HG03520 (cell line): ENCODE measurements around the gene UPK3A.
"Not testable (repeated sequence)": the region's sequence is repeated elsewhere in the genome, so short reads cannot be mapped to it uniquely, and the experiment has no call there.

Source experiments
- ATAC-seq: cut with Tn5 transposase; IDR thresholded peaks from one replicate; pipeline ENCODE4 v1.9.1; 2021; ENCODE audit warnings: mild to moderate bottlenecking, moderate library complexity; ENCODE audit not compliant: unreplicated experiment

Gene UPK3A

DNA sequence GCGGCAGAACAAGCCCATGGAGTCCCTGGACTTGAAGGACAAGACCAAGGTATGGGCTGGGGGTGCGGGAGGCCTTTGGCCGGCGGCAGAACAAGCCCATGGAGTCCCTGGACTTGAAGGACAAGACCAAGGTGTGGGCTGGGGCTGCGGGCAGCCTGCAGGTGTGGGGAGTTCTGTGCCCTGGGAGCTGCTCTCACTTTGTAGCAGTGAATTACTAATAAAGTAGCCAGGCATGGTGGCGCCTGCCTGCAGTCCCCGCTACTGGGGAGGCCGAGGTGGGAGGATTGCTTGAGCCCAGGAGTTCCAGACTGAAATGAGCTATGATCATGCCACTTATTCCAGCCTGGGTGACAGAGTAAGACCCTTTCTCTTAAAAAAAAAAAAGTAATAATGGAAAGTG, 43.5 kb downstream of the UPK3A start:
- ATAC-seq, result not testable (repeated sequence)

DNA sequence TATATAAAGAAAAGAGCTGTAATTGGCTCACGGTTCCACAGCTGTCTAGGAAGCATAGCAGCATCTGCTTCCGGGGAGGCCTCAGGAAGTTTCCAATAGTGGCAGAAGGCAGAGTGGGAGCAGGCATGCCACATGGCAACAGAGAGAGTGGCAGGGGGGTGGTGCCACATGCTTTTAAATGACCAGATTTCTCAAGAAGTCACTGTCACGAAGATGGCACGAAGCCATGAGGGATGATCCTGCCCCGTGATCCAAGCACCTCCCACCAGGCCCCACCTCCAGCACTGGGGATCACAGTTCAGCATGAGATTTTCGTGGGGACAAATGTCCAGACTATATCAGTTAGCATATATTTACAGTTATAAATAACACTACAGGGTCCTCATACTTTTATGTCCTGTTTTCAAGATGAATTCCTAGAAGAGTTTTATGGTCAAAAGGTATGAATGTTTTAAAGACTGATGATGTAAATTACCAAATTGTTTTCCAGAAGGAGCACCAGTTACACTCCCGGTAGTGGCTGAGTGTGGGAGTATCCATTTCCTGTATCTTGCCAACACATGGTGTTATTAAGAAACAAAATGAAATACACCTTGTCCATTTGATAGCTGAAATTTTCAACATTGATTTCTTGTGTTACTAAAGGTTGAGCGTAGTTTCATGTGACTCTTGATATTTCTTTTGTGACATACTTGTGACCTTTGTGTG, 44.2 kb downstream of the UPK3A start:
- ATAC-seq, result no peak

DNA sequence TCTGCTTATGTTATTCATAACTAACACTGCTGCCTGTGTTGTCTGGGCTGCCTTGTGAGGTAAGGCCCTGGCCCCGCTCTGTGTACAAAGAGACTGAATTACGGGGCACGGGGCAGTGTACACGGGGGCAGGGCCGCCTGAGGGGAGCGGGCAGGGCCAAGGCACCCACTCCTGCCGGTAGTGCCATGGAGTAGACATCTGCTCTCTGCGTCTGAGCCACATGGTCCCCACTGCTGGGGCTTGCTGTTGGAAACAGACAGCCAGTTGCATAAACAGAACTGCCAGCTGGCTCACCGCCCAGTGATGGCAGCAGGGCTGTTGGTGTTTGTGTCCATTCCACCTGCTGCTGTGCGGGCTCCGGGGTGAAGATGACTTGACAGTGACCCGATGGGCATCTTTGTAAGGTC, 44.8 kb downstream of the UPK3A start:
- no peak for ATAC-seq

DNA sequence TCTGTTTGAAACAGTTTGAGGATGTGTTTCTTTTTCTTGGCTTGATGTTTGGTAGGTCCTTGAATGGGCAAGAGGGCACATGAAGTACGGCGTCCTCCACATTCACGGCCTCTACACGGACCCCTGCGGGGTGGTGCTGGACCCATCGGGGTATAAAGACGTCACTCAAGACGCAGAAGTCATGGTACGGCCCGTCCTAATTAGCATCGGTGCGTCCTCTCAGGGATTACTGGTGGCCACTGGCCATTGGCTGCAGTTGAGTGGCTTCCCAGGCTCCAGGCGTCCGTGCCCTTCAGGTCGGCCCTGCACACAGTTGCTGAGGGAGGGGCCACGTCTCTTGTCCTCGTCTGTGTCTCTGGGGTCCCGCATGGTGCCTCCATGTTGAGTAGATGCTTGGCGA, 45.8 kb downstream of the UPK3A start:
- ATAC-seq, result no peak

DNA sequence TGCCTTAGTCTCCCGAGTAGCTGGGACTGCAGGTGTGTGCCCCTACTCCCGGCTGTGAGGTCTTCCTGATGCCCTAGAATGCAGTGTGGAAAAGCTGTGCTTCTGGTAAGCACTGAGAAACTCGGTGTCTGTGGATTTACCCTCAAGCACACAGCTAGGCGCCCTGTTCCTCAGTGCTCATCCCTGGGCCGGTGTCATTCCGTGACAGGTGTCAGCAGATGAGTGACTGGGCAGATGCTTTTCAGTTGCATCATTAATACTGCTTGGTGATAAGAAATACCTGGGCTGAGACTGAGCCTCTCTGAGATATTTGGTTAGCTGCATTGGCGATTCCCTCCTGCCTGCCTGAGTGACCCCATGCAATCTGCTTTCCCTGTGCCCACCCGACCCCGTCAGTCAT, 46.7 kb downstream of the UPK3A start:
- no peak for ATAC-seq

DNA sequence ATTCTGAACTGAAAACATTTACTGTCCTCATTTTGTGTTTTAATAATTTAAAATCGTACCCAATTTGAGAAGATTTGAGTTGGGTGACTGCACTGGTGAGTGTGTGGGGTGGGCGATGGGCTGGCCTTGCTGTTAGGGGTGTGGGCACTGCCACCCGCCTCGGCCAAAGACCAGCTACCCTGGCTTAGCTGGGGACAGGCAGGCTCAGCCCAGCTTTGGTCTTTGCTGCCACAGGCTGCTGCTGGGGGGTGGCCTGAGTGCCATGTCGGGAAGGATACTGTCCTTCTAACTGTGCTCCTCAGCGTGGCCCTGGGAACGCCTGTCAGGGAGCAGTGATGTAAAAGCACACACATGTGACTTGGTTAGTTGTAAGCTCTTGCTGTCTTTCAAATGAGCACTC, 47.3 kb downstream of the UPK3A start:
- no peak for ATAC-seq

DNA sequence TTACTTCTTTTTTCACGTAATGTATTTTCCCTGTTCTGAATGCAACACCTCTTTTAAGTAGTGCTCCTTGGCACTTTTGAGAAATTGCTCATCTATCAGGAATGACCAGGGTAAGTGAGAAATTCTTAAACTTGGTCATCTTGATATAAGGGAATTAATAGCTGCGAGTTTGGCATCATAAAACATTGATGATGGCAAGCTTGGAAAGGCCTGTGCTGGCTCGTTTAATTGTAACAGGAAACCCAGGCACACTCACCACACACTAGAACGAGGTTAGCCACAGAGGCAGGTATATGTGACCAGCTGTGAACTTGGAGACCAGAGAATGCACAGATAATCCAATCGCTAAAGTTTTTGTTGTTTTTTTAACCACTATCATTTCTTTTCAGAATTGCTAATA, 49.3 kb downstream of the UPK3A start:
- ATAC-seq, result no peak

DNA sequence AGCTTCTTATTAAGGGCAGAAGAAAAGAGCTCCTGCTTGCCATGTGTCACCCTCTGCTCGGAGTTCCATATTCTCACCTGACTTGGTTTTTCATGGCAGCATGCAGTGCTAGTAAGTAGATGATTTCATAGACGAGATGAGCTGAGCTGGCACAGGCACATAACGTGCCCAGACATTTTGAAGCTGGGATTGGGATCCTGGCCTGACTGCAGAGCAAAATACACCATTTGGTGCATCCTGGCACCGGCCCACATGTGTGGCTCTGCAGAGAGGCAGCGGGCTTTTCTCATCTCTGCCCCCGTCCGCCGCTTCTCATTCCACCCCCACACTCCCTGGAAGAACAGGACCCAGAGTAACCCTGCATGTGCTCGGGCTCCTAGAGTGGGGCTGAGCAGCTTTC, 49.8 kb downstream of the UPK3A start:
- no peak for ATAC-seq

DNA sequence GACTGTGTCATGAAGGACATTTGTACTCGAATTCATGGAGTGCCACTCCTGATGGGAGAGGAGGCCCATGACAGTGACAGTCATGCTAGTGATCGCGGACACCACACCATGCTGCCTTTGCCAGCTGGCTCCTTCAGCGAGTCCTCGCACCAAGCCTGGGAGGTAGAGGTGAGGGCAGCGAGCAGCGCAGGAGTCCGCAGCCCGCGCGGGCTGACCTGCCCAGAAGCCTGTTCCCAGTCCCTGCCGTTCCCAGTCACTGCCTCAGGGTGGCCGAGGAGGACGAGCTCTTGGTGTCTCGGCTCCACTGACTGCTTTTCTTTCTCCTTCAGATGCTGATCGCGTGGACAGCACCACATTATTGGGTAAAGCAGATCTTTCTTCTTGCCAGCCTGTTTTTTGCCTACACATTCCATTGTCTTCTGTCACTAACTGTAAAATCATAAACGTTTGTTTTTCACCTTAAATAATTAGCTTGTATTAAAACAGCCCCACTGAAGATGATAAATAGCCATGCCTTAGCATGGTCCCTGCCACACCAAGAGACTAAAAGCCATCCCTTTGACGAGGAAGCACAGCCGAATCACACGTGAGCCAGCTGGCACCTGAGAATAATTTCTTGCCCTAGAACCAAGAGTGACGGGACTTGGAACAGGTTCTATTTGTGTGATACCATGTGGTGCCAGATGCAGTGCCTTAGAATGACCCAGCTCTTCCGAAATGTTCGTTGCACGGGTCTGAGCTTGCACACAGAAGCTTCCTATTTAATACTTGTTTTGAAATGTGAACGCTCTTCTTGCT, 50.5 kb downstream of the UPK3A start:
- ATAC-seq, result no peak

DNA sequence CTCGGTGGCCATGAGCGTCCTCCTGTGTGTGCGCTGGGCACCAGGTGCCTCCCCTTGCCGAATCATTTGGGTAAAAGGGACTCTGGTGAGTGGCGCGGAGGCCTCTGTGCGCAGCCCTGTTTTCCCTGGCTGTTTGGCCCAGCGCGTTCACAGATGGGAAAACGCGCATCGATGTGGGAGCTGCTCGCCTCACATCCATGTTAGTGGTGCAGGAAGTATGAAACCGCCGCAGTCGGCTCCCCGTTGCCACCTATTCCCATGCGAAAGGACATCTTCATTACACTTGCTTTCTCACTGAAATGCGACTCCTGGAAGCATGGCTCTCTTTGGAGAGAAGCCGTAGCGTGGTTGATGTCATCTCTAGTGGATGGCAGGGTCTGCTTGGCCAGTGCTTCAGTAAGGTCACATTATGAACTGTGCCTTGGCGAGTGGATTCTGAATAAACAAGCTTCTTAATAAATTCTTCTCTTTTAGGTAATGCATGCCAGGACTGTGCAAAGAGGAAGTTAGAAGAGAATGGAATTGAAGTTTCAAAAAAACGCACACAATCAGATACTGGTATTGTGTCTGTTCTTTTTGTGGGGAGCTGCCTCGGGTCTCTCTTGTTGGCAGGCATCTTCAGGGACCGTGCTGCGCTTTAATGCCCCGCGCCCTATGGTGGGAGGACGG, 51.2 kb downstream of the UPK3A start:
- ATAC-seq, result no peak

DNA sequence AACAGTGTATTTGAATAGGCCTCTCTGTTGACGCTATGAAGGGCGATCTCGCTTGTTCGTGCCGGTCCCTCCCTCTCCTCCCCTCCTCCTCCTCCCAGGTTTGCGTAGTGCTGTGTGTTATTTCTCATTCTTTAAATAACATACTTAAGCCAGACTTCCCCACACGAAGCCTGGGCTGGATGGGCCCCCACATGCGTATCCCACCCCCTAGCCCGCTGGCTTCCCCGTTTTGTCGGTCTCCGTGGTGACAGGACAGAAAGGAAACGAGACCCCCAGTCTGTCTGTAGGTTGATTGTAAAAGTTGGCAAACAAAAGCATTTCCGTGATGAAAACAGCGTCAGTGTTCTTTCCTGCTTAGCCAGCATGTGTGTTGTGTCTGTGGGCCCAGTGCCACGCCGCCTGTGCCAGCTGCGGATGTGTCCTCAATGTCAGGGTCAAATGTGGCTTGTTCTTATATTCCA, 52.3 kb downstream of the UPK3A start:
- ATAC-seq, result no peak

DNA sequence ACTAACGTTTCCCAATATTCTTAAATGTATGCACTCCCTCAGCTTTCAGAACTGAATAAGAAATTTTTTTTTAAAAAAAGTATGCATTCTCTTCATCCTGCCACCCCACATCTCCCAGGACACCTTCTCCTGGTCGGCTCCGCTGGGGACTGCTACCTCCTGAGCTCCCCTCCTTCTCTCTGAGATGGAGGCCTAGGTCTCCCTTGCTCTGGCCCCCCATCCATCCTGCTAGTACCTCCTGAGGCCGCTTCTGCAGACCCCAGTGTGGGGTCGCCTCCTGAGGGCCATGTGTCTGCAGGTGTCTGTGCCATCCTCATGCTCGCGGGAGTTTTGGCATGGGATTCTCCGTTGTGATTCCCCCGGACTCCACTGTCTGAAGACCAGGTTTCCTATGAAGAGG, 52.8 kb downstream of the UPK3A start:
- ATAC-seq, result no peak

DNA sequence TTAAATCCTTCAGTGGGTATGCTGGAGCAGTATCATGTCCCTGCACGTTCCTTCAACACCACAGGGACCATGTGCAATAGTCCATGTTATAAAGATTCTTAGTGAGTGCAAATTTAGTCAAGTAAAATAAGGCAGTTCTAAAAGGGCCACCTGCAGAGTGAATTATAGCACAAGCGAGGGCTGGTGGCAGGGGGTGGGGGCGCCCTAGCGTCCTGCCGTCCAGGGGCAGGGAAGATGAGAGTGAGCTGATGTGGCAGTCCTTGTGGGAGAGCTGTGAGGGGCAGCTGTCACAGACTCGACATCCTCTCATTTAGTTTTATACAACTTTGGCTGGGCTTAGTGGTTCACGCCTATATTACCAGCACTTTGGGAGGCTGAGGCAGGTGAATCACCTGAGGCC, 54.0 kb downstream of the UPK3A start:
- ATAC-seq, result no peak

DNA sequence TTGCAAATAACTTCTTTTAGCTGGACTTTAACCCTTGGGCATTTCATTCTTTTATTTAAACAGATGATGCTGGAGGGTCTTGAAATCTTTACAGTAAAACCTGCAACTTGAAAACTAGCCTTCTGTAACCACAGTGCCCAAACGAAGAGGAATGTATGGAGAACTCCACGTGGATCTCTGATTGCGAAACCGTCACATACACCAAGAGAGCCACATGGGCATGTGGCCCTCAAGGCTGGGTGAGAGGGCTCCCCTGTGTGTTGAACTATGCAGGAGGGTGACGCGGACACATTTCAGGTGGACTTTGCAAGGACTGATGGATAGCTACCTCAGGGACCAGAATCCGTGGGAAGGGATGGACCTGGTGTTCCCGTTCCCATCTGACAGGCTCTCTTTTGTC, 55.6 kb downstream of the UPK3A start:
- no peak for ATAC-seq

DNA sequence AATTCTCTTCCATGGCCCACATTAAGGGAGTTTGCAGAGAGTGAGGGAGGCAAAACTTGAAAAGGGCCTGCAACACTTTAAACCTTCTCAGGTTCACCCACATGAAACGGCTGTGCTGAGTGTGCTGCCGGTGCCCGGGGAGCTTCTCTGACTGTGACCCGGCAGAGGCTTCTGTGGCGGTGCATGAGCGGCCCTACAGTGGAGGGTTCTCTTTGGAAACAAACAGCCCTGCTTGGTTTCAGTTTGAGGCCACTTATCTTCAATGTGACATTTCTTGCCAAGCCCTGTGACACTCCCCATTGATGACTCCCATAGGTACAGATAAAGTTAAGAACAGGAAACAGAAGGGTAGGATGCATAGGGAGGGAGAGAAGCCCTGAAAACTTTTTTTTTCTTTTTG, 56.7 kb downstream of the UPK3A start:
- ATAC-seq, result no peak

DNA sequence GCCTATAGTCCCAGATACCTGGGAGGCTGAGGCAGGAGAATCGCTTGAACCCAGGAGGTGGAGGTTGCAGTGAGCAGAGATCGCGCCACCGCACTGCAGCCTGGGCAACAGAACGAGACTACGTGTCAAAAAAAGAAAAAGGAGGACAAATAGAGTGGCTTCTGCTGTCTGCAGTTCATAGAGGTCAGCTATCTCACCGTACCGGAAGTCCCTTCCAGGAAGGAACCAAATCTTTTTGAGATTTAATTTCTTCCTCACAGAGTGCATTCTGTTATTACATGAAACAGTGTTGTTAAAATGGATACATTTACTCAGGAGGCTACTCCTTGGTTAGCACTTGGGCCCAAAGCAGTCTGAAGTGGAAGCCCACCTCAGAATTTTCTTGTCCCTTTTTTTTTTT, 58.4 kb downstream of the UPK3A start:
- no peak for ATAC-seq

DNA sequence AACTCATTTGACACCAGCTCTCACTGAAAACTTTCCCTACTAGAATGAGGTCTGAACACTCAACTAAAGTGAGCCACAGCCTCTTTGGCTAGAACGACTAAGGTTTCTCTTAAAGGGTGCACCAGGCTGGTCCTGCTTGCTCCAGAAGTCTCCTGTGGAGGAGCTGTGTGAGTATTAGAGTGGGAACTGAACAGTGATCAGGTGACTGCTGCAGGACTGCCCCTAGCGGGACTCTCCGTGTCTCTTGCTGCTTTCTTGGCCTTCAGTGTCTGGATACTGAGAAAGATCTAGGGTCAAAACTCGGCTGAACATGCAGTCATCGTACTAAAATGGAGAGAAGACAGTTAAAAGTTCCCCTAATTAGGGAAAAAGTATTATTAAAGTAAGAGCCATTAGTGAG, 59.6 kb downstream of the UPK3A start:
- no peak for ATAC-seq
